Caco-2 (cell line): ENCODE measurements around the gene MRC2. TPM values are rescaled to one million over a fixed set of nuclear protein-coding genes. Genes with fewer than 3 reads are reported as not detected.

Source experiments
- BruUV-seq: library from RNA; stranded (reverse); fragments of 400-500 nt; replicated peaks from 2 replicates; lab custom pipeline; 2021; lab: Mats Ljungman, UMichigan
- CTCF ChIA-PET: fragments of 300-600 bp; sonication (Branson Sonifier 250); formaldehyde crosslinking; loops from one replicate; lab custom pipeline; 2022; ENCODE audit warnings: antibody characterized with exemption; lab: Charles Lee
- POLR2A ChIA-PET: fragments of 300-600 bp; sonication (Branson Sonifier 250); formaldehyde crosslinking; loops from one replicate; lab custom pipeline; 2022; ENCODE audit warnings: antibody characterized with exemption; lab: Charles Lee
- DNase-seq, 2 experiments: peaks; one replicate each; pipeline versions ENCODE4 v3.0.0 to v3.0.0-alpha.2; 2020 to 2022
- H3K27me3 ChIP-seq: replicated peaks from 2 replicates; pipeline ENCODE4 v1.6.0; 2011; ENCODE audit warnings: low read length; ENCODE audit not compliant: control insufficient read depth, insufficient read depth
- H3K36me3 ChIP-seq: 2 replicates; pipeline ENCODE4 v1.5.1; 2011; ENCODE audit warnings: low read length; ENCODE audit not compliant: control insufficient read depth, insufficient read depth
- H3K4me1 ChIP-seq: fragments of 250-450 bp; sonication (Bioruptor Pico); 2 replicates; pipeline ENCODE4 v1.5.1; 2020; ENCODE audit warnings: mild to moderate bottlenecking
- H3K4me3 ChIP-seq: 2 replicates; pipeline ENCODE4 v1.5.1; 2011; ENCODE audit warnings: low read depth, mild to moderate bottlenecking, control low read depth, low read length
- H3K9me3 ChIP-seq: fragments of 250-450 bp; sonication (Bioruptor Pico); 2 replicates; pipeline ENCODE4 v1.5.1; 2020; ENCODE audit warnings: mild to moderate bottlenecking, moderate library complexity
- H3K27ac Mint-ChIP-seq: one replicate; pipeline ENCODE4 v1.8.0; 2022; ENCODE audit warnings: mixed read lengths; ENCODE audit not compliant: unreplicated experiment
- H3K27me3 Mint-ChIP-seq: one replicate; pipeline ENCODE4 v1.8.0; 2022; ENCODE audit warnings: mixed read lengths; ENCODE audit not compliant: insufficient read depth, unreplicated experiment
- H3K36me3 Mint-ChIP-seq: one replicate; pipeline ENCODE4 v1.8.0; 2022; ENCODE audit warnings: mild to moderate bottlenecking, mixed read lengths; ENCODE audit not compliant: insufficient read depth, unreplicated experiment
- H3K4me1 Mint-ChIP-seq: one replicate; pipeline ENCODE4 v1.8.0; 2022; ENCODE audit warnings: low read depth, mixed read lengths; ENCODE audit not compliant: unreplicated experiment
- H3K4me3 Mint-ChIP-seq: one replicate; pipeline ENCODE4 v1.8.0; 2022; ENCODE audit warnings: mild to moderate bottlenecking, moderate library complexity, mixed read lengths; ENCODE audit not compliant: unreplicated experiment
- H3K9me3 Mint-ChIP-seq: one replicate; pipeline ENCODE4 v1.8.0; 2022; ENCODE audit warnings: mixed read lengths; ENCODE audit not compliant: unreplicated experiment
- CTCF ChIP-seq, 2 experiments: fragments of 200-600 bp in 1 of 2; IDR thresholded peaks; 1 replicate in 1 of 2; 2 replicates in 1 of 2; pipeline versions ENCODE4 v1.5.1 to v1.8.0; 2011 to 2022; ENCODE audit warnings: antibody characterized with exemption in 1 of 2, control low read depth in 1 of 2, inconsistent platforms in 1 of 2, low read depth in 1 of 2, low read length in 1 of 2, mild to moderate bottlenecking in 1 of 2, moderate library complexity in 1 of 2; ENCODE audit not compliant: insufficient read depth in 1 of 2, severe bottlenecking in 1 of 2, unreplicated experiment in 1 of 2
- intact Hi-C: fragments of 100-400 bp; cut with micrococcal nuclease; formaldehyde crosslinking; loops from one replicate; pipeline ENCODE4 v1.10.0; 2022; ENCODE audit not compliant: unreplicated experiment
- total RNA-seq: library from RNA; stranded (reverse); gene quantifications from 2 replicates; pipeline ENCODE4 v1.2.3, GENCODE V29; 2022

Gene MRC2
- total RNA-seq, 1 experiment from 2014 or later: 7.0 TPM

- H3K27me3 ChIP-seq: no peaks in the 10 kb centered on the region
Measured at GRCh38 chr17:62716834-62717588, 89.5 kb downstream of the MRC2 start.

GRCh38 chr17:62717589-62717855 lies 90.1 kb downstream of the MRC2 start:
- H3K4me3 Mint-ChIP-seq: no peak overlapping the region
- no peak overlapping the region for H3K27ac Mint-ChIP-seq
- Histone ChIP-seq H3K9me3 (0 out of 2 replicates have a peak, but pooled peaks cover 2% of the 10 kb centered on the region), H3K27me3 (no peaks in the 10 kb centered on the region), H3K36me3 (no peaks in the 10 kb centered on the region), H3K4me3 (no peak overlapping the region), H3K4me1 (no peaks in the 10 kb centered on the region)
- TF ChIP-seq CTCF (IDR thresholded peaks at IDR 0.05; ENCODE audit: insufficient read depth in 1 of 2, low read depth in 1 of 2, low read length in 1 of 2, severe bottlenecking in 1 of 2, unreplicated experiment in 1 of 2): no peak
- peaks cover 10% of the 10 kb centered on the region for H3K4me1 Mint-ChIP-seq
- ChIA-PET POLR2A (no interaction called here), CTCF (no interaction called here)
- no TSS peak for BruUV-seq
- no peaks in the 10 kb centered on the region for H3K9me3 Mint-ChIP-seq
- no peak for DNase-seq
- peaks cover 17% of the 10 kb centered on the region for H3K27me3 Mint-ChIP-seq
- intact Hi-C loops: no loop called here
- no peaks in the 10 kb centered on the region for H3K36me3 Mint-ChIP-seq

More at GRCh38 chr17:62716834-62717588, 89.5 kb downstream of the MRC2 start:
- Mint-ChIP-seq H3K9me3 (no peaks in the 10 kb centered on the region), H3K36me3 (no peaks in the 10 kb centered on the region), H3K4me3 (no peak overlapping the region), H3K27me3 (peaks cover 17% of the 10 kb centered on the region), H3K27ac (no peak overlapping the region), H3K4me1 (peaks cover 10% of the 10 kb centered on the region)
- Histone ChIP-seq H3K4me3 (no peak overlapping the region), H3K9me3 (0 out of 2 replicates have a peak, but pooled peaks cover 2% of the 10 kb centered on the region), H3K36me3 (no peaks in the 10 kb centered on the region), H3K4me1 (no peaks in the 10 kb centered on the region)
- TF ChIP-seq CTCF (IDR thresholded peaks at IDR 0.05; ENCODE audit: insufficient read depth in 1 of 2, low read depth in 1 of 2, low read length in 1 of 2, severe bottlenecking in 1 of 2, unreplicated experiment in 1 of 2): no peak
- CTCF ChIA-PET: no interaction called here
- DNase-seq: no peak
- intact Hi-C loops: no loop called here
- POLR2A ChIA-PET: no interaction called here
- no TSS peak for BruUV-seq

GRCh38 chr17:62717889-62718288 lies 90.4 kb downstream of the MRC2 start:
- Mint-ChIP-seq H3K27ac (no peak overlapping the region), H3K36me3 (no peaks in the 10 kb centered on the region), H3K27me3 (peaks cover 16% of the 10 kb centered on the region), H3K4me3 (no peak overlapping the region), H3K9me3 (no peaks in the 10 kb centered on the region), H3K4me1 (peaks cover 10% of the 10 kb centered on the region)
- no TSS peak for BruUV-seq
- ChIA-PET CTCF (no interaction called here), POLR2A (no interaction called here)
- H3K4me3 ChIP-seq: no peak overlapping the region
- intact Hi-C loops: no loop called here
- DNase-seq: no peak
- no peaks in the 10 kb centered on the region for H3K36me3 ChIP-seq
- no peak for TF ChIP-seq CTCF (IDR thresholded peaks at IDR 0.05; ENCODE audit: insufficient read depth in 1 of 2, low read depth in 1 of 2, low read length in 1 of 2, severe bottlenecking in 1 of 2, unreplicated experiment in 1 of 2)
- no peaks in the 10 kb centered on the region for H3K4me1 ChIP-seq
- H3K9me3 ChIP-seq: 0 out of 2 replicates have a peak, but pooled peaks cover 2% of the 10 kb centered on the region
- no peaks in the 10 kb centered on the region for H3K27me3 ChIP-seq
